ENCODE data around the gene ARL15.
A peak's percentile ranks its signal among the peaks of the same experiment; 100 is the strongest.
"Not testable (repeated sequence)": the region's sequence is repeated elsewhere in the genome, so short reads cannot be mapped to it uniquely, and the experiment has no call there.

ARL15 gene

GRCh38 chr5:54310433-54311175 is at the start of gene ARL15:
Gene ARL15, minus strand, starts transcription at chr5:54310573.
- Mint-ChIP-seq H3K9me3 (no peaks in the 10 kb centered on the region), H3K4me3 (peak within 1 kb of the TSS; percentile 96), H3K4me1 (peaks cover 26% of the 10 kb centered on the region), H3K27ac (peak within 1 kb of the TSS; percentile 97), H3K36me3 (no peaks in the 10 kb centered on the region), H3K27me3 (peaks cover 2% of the 10 kb centered on the region)

GRCh38 chr5:54360089-54360488 is 49.7 kb upstream of the ARL15 start:
- Mint-ChIP-seq H3K9me3 (peaks cover 3% of the 10 kb centered on the region), H3K4me3 (no peak overlapping the region), H3K27ac (no peak overlapping the region), H3K27me3 (peaks cover 13% of the 10 kb centered on the region), H3K36me3 (no peaks in the 10 kb centered on the region), H3K4me1 (no peaks in the 10 kb centered on the region)

- H3K4me3 Mint-ChIP-seq = no peak overlapping the region
- no peaks in the 10 kb centered on the region for H3K4me1 Mint-ChIP-seq
- peaks cover 14% of the 10 kb centered on the region for H3K9me3 Mint-ChIP-seq
- no peak overlapping the region for H3K27ac Mint-ChIP-seq
- H3K27me3 Mint-ChIP-seq = peaks cover 11% of the 10 kb centered on the region
- H3K36me3 Mint-ChIP-seq = peaks cover 2% of the 10 kb centered on the region
Observed at GRCh38 chr5:54357408-54358058, 47.2 kb upstream of the ARL15 start.

DNA sequence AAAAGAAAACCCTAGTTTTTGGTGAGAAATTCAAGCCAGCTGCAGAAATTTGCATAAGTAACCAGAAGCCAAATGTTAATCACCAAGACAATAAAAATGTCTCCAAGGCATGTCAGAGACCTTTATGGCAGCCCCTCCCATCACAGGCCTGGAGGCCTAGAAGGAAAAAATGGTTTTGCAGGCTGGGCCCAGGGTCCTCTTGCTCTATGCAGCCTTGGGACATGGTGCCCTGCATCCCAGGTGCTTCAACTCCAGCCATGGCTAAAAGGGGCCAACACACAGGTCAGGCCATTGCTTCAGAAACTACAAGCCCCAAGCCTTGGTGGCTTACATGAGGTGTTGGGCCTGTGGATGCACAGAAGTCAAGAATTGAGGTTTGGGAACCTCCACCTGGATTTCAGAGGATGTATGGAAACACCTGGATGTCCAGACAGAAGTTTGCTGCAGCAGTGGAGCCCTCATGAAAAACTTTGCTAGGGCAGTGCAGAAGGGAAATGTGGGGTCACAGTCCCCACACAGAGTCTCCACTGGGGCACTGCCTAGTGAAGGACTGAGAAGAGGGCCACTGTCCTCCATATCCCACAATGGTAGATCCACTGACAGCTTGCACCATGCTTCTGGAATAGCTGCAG is 43.7 kb upstream of the ARL15 start:
- not testable (repeated sequence) for H3K4me3 Mint-ChIP-seq, H3K27ac Mint-ChIP-seq, H3K36me3 Mint-ChIP-seq, H3K27me3 Mint-ChIP-seq, H3K4me1 Mint-ChIP-seq
- peaks cover 14% of the 10 kb centered on the region for H3K9me3 Mint-ChIP-seq

- not testable (repeated sequence) for H3K27ac Mint-ChIP-seq, H3K36me3 Mint-ChIP-seq, H3K4me3 Mint-ChIP-seq, H3K27me3 Mint-ChIP-seq, H3K4me1 Mint-ChIP-seq
- H3K9me3 Mint-ChIP-seq = peaks cover 14% of the 10 kb centered on the region
Observed at GRCh38 chr5:54352580-54352979, 42.2 kb upstream of the ARL15 start.

GRCh38 chr5:54347221-54347865 is 37.0 kb upstream of the ARL15 start:
- no peak overlapping the region for H3K27ac Mint-ChIP-seq
- no peak overlapping the region for H3K4me3 Mint-ChIP-seq
- H3K4me1 Mint-ChIP-seq = no peaks in the 10 kb centered on the region
- H3K27me3 Mint-ChIP-seq = peaks cover 3% of the 10 kb centered on the region
- H3K36me3 Mint-ChIP-seq = peaks cover 2% of the 10 kb centered on the region
- H3K9me3 Mint-ChIP-seq = peaks cover 14% of the 10 kb centered on the region

DNA sequence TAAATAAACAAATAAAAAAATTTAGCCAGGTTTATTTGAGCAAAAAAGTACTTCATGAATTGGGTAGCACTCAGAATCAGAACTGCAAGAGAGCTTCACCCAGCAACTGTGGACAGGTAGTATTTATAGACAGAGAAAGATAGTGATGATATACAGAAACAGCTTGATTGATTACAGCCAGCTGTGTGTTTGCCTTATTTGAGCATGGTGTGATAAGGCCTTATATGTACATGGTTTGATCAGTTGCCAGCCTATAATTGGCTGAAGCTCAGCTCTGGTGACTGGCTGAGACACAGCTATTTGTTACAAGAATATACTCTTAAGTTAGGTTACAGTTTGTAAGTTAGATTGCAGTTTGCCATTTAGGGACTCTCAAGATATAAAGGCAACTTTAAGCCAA is 34.3 kb upstream of the ARL15 start:
- Mint-ChIP-seq H3K4me3 (no peak overlapping the region), H3K4me1 (no peaks in the 10 kb centered on the region), H3K27me3 (peaks cover 3% of the 10 kb centered on the region), H3K27ac (no peak overlapping the region), H3K9me3 (peaks cover 14% of the 10 kb centered on the region), H3K36me3 (peaks cover 2% of the 10 kb centered on the region)

GRCh38 chr5:54341971-54342370 is 31.6 kb upstream of the ARL15 start:
- Mint-ChIP-seq H3K9me3 (peaks cover 25% of the 10 kb centered on the region), H3K27ac (no peak overlapping the region), H3K4me3 (no peak overlapping the region)

GRCh38 chr5:54337523-54337922 is 27.1 kb upstream of the ARL15 start:
- Mint-ChIP-seq H3K27me3 (peaks cover 7% of the 10 kb centered on the region), H3K9me3 (peaks cover 43% of the 10 kb centered on the region), H3K36me3 (peaks cover 4% of the 10 kb centered on the region), H3K4me3 (no peak overlapping the region), H3K4me1 (no peaks in the 10 kb centered on the region), H3K27ac (no peak overlapping the region)

More at GRCh38 chr5:54341971-54342370, 31.6 kb upstream of the ARL15 start:
- Mint-ChIP-seq H3K27me3 (peaks cover 4% of the 10 kb centered on the region), H3K4me1 (no peaks in the 10 kb centered on the region), H3K36me3 (peaks cover under 1% of the 10 kb centered on the region)

DNA sequence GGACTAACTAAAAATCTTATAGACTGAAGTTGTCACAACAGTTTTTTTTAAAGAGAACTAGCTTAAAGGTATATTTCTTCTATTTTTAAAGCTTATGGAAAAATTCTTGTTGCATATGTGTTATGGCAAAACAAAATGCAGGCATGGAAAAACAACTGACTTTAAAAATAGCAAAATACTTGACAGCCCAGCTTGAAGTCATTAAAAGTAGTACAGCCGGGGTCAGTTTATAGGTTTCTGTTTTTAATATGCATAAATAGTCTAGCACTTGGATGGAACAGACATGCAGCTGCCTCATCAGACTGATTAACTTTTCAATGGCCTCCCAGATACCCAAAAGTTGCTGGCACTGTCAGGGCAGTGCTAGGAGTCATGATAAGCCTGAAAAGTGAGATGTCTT is 22.3 kb upstream of the ARL15 start:
- H3K27ac Mint-ChIP-seq = no peak overlapping the region
- H3K4me3 Mint-ChIP-seq = no peak overlapping the region
- peaks cover 33% of the 10 kb centered on the region for H3K9me3 Mint-ChIP-seq
- peaks cover 18% of the 10 kb centered on the region for H3K27me3 Mint-ChIP-seq
- H3K4me1 Mint-ChIP-seq = no peaks in the 10 kb centered on the region
- peaks cover 4% of the 10 kb centered on the region for H3K36me3 Mint-ChIP-seq

DNA sequence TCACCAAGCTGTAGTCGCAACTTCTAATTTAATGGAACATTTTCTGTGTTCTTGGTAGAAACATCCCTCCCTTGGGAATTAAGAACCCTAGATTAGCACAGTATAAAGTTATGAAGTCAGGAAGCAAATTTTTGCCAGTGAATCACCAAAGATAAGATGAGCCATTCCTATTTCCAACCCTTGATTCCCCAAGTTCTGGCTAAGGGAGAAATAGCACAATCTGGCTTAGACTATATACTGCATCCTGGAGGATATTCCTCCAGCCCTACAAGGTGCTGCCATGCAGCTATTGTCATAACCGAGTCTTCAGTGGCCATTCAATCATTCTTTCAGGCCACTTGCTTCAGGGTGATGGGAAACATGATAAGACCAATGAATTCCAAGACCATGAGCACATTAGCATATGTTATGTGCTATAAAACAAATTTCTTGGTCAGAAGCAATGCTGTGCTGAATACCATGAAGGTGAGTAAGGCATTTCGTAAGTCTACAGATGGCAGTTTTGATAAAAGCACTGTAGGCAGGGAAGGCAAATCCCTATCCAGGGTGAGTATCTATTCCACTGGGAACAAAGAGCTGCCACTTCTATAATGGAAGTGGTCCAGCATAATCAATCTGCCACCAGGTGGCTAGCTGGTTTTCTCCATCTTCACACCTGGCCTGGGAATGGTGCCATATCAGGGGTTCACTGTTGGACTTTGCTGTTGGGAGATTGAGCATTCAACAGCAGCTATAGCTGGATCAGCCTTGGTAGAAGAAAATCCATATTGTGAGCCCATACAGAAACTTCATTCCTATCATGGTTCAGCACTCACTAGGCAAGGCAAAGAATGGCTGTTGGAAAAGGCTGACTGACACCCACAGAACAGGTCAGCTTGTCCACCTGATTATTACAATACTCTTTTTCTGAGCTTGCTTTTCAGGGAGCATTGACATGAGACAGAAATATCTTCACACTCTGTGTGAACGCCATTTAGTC is 19.6 kb upstream of the ARL15 start:
- Mint-ChIP-seq H3K4me1 (no peaks in the 10 kb centered on the region), H3K4me3 (no peak overlapping the region), H3K36me3 (no peaks in the 10 kb centered on the region), H3K27me3 (peaks cover 14% of the 10 kb centered on the region), H3K27ac (no peak overlapping the region), H3K9me3 (peaks cover 8% of the 10 kb centered on the region)

GRCh38 chr5:54326662-54327270 is 16.4 kb upstream of the ARL15 start:
- Mint-ChIP-seq H3K4me1 (no peaks in the 10 kb centered on the region), H3K9me3 (no peaks in the 10 kb centered on the region), H3K36me3 (no peaks in the 10 kb centered on the region), H3K27ac (no peak overlapping the region), H3K27me3 (peaks cover 11% of the 10 kb centered on the region), H3K4me3 (no peak overlapping the region)

DNA sequence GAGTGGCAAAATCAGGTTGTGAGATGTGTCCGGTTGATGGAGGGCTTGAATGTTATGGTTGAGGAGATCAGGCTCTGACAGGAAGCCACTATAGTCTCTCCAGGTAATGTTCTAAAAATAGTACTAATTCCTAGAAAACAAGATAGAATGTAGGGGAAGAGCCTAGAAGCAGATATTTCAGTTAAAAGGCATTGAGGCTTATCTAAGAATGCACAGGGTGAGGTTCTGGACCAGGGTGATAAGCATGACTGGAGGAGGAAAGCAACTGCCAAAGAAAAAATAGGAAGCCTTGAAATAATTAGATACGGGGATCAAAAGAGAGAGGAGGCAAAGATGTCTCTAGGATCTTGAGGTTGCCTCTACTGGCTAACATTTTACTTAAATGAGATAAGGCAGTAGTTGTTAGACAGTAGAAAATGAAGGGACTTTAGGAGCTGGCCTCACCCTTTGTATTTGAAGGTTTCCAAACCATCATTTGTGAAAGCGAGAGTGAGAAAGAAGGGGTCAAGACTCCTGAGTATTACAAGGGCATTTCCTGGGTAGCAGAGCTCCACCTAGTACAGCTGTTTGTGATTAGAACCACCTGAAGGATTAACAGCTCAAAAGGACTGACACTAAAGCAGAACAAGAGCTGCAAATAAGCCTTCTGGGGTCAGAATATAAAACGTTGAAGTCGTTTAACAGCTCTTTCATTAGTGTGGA is 15.4 kb upstream of the ARL15 start:
- H3K27ac Mint-ChIP-seq = no peak overlapping the region
- H3K36me3 Mint-ChIP-seq = no peaks in the 10 kb centered on the region
- H3K9me3 Mint-ChIP-seq = no peaks in the 10 kb centered on the region
- no peak overlapping the region for H3K4me3 Mint-ChIP-seq
- no peaks in the 10 kb centered on the region for H3K4me1 Mint-ChIP-seq
- peaks cover 6% of the 10 kb centered on the region for H3K27me3 Mint-ChIP-seq

- Mint-ChIP-seq H3K4me3 (no peak overlapping the region), H3K27me3 (peaks cover 8% of the 10 kb centered on the region), H3K36me3 (no peaks in the 10 kb centered on the region), H3K4me1 (no peaks in the 10 kb centered on the region), H3K9me3 (no peaks in the 10 kb centered on the region), H3K27ac (no peak overlapping the region)
Observed at GRCh38 chr5:54325272-54325609, 14.9 kb upstream of the ARL15 start.
